Smooth muscle cell (in vitro differentiated cells): Measurements from ENCODE around the gene C1orf159. TPM values are rescaled to one million over a fixed set of nuclear protein-coding genes. Genes with fewer than 3 reads are reported as not detected.

Source experiments
- DNase-seq: peaks from one replicate; lab custom pipeline; 2025; ENCODE audit not compliant: unreplicated experiment; lab: John Stamatoyannopoulos, UW
- H2AFZ ChIP-seq: fragments of 200-600 bp; sonication (generic); 2 replicates; pipeline ENCODE4 v1.6.0; 2016; ENCODE audit warnings: antibody characterized with exemption, low read depth, mild to moderate bottlenecking
- H3F3A ChIP-seq: fragments of 200-600 bp; sonication (generic); 2 replicates; pipeline ENCODE4 v1.6.0; 2017; ENCODE audit warnings: antibody characterized with exemption, low read depth
- H3K27ac ChIP-seq: fragments of 200-600 bp; sonication (generic); 2 replicates; pipeline ENCODE4 v1.5.1; 2016; ENCODE audit warnings: low read depth, mild to moderate bottlenecking
- H3K27me3 ChIP-seq: fragments of 200-600 bp; sonication (generic); 2 replicates; pipeline ENCODE4 v1.6.1; 2016; ENCODE audit warnings: low read depth, mild to moderate bottlenecking
- H3K36me3 ChIP-seq: fragments of 200-600 bp; sonication (generic); 2 replicates; pipeline ENCODE4 v1.5.1; 2016; ENCODE audit warnings: low read depth
- H3K4me1 ChIP-seq: fragments of 200-600 bp; sonication (generic); 2 replicates; pipeline ENCODE4 v1.5.1; 2016; ENCODE audit warnings: low read depth
- H3K4me2 ChIP-seq: fragments of 200-600 bp; sonication (generic); 2 replicates; pipeline ENCODE4 v1.6.0; 2016; ENCODE audit warnings: mild to moderate bottlenecking
- H3K4me3 ChIP-seq: fragments of 200-600 bp; sonication (generic); 2 replicates; pipeline ENCODE4 v1.5.1; 2016; ENCODE audit warnings: mild to moderate bottlenecking
- H3K79me2 ChIP-seq: fragments of 200-600 bp; sonication (generic); 2 replicates; pipeline ENCODE4 v1.6.0; 2016; ENCODE audit warnings: low read depth, mild to moderate bottlenecking
- H3K9ac ChIP-seq: fragments of 200-600 bp; sonication (generic); 2 replicates; pipeline ENCODE4 v1.6.0; 2016; ENCODE audit warnings: low read depth
- H3K9me3 ChIP-seq: fragments of 200-600 bp; sonication (generic); replicated peaks from 2 replicates; pipeline ENCODE4 v1.5.1; 2016; ENCODE audit warnings: low read depth
- H4K20me1 ChIP-seq: fragments of 200-600 bp; sonication (generic); 2 replicates; pipeline ENCODE4 v1.6.0; 2016; ENCODE audit warnings: low read depth
- WGBS: methylation state at CpG from one replicate; pipeline ENCODE4 v1.1.7; 2016; ENCODE audit warnings: low lambda C conversion rate; 5-methylcytosine and 5-hydroxymethylcytosine counted together
- polyA plus RNA-seq: library from polyadenylated mRNA; unstranded; fragments of >200 nt; fragmentation: Nextera tagmentation; extraction: Ambion mirVana; gene quantifications from 2 replicates; pipeline ENCODE4 v1.2.1, GENCODE V29; 2016
- total RNA-seq: library from RNA; depleted of rRNA; stranded (reverse); fragments of >200 nt; gene quantifications from 2 replicates; pipeline ENCODE4 v1.2.3, GENCODE V29; 2014
- TF ChIP-seq, protein P1 (sequence below): fragments of 200-600 bp; sonication (generic); IDR thresholded peaks from 2 replicates; pipeline ENCODE4 v1.5.1; 2017; ENCODE audit warnings: borderline replicate concordance, mild to moderate bottlenecking, antibody characterized with exemption; ENCODE audit not compliant: insufficient read depth, poor library complexity, severe bottlenecking

Gene C1orf159
- total and polyA plus RNA-seq, 2 experiments from 2014 or later, result 20.2 to 24.5 TPM

DNA sequence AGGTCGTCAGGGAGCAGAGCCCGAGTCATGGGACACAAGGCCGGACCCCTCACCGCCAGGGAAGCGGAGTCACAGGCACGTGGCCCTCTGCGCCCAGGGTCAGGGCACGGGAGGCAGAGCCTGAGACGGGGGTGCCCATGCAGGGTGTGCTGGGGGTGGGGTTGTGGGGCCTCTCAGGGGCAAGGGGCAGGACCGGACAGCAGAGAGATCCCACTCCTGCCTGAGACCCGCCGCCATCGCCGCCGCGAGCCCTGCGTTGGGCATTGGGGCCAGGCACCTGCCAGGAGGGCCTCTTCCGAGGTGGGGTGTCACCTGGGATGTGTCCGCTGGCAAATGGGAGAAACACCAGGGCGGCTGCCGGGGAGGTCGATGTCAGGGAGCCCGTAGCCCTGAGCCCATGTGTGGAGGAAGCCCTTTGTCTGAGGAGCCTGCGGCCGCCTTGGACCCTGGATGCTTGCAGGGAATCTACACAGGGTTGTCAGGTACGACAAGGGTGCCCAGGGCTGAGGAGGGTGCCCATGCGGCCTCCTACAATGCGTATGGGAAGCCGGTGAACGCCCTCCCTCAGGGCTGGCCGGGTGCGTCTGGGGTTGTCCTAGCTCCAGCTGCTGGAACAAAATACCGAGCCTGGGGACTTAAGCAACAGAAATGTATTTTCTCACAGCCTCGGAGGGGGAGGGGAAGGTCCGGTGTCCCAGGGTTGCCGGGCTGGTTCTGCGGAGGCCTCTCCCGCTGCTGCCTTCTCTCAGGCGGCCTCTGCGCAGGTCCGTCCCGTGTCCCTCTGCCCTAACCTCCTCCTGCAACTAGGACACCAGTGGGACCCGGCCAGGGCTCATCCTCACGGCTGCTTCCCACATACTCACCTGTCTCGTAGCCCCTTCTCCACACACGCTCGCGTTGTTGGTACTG is 16.4 kb upstream of the C1orf159 start:
- Histone ChIP-seq H3K9me3 (no peaks in the 10 kb centered on the region), H3K4me2 (no peak overlapping the region), H3K4me1 (peaks cover 6% of the 10 kb centered on the region), H3K4me3 (no peak overlapping the region), H3K27me3 (peaks cover 7% of the 10 kb centered on the region), H3F3A (no peaks in the 10 kb centered on the region), H3K79me2 (no peaks in the 10 kb centered on the region), H4K20me1 (no peaks in the 10 kb centered on the region), H3K36me3 (no peaks in the 10 kb centered on the region), H3K9ac (no peak overlapping the region), H3K27ac (no peak overlapping the region), H2AFZ (no peak overlapping the region)
- DNase-seq, result no peak
- TF ChIP-seq, protein P1, sequence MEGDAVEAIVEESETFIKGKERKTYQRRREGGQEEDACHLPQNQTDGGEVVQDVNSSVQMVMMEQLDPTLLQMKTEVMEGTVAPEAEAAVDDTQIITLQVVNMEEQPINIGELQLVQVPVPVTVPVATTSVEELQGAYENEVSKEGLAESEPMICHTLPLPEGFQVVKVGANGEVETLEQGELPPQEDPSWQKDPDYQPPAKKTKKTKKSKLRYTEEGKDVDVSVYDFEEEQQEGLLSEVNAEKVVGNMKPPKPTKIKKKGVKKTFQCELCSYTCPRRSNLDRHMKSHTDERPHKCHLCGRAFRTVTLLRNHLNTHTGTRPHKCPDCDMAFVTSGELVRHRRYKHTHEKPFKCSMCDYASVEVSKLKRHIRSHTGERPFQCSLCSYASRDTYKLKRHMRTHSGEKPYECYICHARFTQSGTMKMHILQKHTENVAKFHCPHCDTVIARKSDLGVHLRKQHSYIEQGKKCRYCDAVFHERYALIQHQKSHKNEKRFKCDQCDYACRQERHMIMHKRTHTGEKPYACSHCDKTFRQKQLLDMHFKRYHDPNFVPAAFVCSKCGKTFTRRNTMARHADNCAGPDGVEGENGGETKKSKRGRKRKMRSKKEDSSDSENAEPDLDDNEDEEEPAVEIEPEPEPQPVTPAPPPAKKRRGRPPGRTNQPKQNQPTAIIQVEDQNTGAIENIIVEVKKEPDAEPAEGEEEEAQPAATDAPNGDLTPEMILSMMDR, result no peak
- WGBS, result 86% methylated on average over 46 of the region's 48 CpGs

DNA sequence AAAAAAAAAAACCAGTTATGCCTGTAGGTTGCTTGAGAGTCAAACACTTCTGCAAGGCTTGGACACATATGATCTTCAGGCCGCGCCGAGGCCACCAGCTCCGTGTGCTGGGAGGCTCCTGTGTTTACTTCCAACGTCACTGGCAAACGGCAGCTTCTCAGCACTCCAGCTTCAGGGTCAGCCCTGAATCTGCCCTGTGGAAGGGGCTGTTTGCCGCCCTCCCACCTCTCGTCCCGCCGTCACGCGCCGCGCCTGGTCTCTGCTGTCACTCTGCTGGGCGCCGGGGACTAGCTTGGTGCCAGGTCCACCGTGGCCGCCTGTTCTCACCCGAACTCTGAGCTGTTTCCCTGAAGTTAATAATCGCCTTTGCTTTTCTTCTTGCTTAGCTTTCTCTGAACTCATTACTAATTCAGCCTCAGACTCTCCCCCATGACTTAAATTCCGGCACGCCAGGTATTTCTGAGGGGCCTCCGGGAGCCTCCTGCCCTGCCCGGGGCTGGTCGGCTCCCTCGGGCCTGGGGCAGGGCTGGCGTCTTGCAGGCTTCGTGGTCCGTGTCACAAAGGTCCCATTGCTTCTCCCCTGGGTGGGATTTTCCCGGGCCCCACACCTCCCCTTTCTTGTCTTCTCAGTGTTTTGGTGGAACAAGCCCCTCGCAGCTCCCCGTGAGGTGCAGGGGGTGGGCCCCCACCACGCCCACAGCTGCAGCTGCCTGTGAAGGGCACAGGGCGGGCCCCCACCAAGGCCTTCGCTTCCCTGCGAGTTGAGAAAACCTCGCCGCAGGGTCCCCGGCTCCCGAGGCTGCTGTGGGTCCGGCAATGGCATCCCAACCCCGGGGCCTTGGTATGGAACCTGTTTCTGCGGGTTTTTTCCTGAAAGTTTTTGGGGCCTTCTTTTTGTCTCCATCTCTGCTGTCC is 14.6 kb upstream of the C1orf159 start:
- no peak overlapping the region for H2AFZ ChIP-seq
- H3K36me3 ChIP-seq, result no peaks in the 10 kb centered on the region
- no peak for DNase-seq
- no peaks in the 10 kb centered on the region for H3K79me2 ChIP-seq
- H3K9ac ChIP-seq, result no peak overlapping the region
- TF ChIP-seq, protein P1, result no peak
- H3K4me2 ChIP-seq, result no peak overlapping the region
- H3F3A ChIP-seq, result no peaks in the 10 kb centered on the region
- H4K20me1 ChIP-seq, result no peaks in the 10 kb centered on the region
- no peak overlapping the region for H3K4me3 ChIP-seq
- no peaks in the 10 kb centered on the region for H3K9me3 ChIP-seq
- H3K27me3 ChIP-seq, result no peaks in the 10 kb centered on the region
- H3K27ac ChIP-seq, result no peak overlapping the region
- WGBS, result 92% methylated on average over 43 of the region's 43 CpGs
- H3K4me1 ChIP-seq, result no peaks in the 10 kb centered on the region

- Histone ChIP-seq H3K4me3 (no peak overlapping the region), H3K27me3 (no peaks in the 10 kb centered on the region), H4K20me1 (no peaks in the 10 kb centered on the region), H3F3A (no peaks in the 10 kb centered on the region), H2AFZ (no peak overlapping the region), H3K9me3 (no peaks in the 10 kb centered on the region), H3K79me2 (no peaks in the 10 kb centered on the region), H3K9ac (no peak overlapping the region), H3K4me1 (no peaks in the 10 kb centered on the region), H3K36me3 (no peaks in the 10 kb centered on the region), H3K27ac (no peak overlapping the region), H3K4me2 (no peak overlapping the region)
- no peak for DNase-seq
- TF ChIP-seq, protein P1, result no peak
- 94% methylated on average over 19 of the region's 19 CpGs for WGBS
These were observed 13.5 kb upstream of the C1orf159 start for GRCh38 chr1:1129381-1129821.
